Epidermal melanocyte (primary cell): ENCODE data around the gene PPP2R3A.
"Not testable (repeated sequence)": the region's sequence is repeated elsewhere in the genome, so short reads cannot be mapped to it uniquely, and the experiment has no call there.

Experiments used
- DNase-seq: peaks from one replicate; pipeline ENCODE4 v3.0.0; 2011; ENCODE audit warnings: low spot score; ENCODE audit not compliant: insufficient read length

The PPP2R3A gene

GRCh38 chr3:136083641-136084382, 118.3 kb downstream of the PPP2R3A start:
- DNase-seq: not testable (repeated sequence)

- not testable (repeated sequence) for DNase-seq
Observed at GRCh38 chr3:136085067-136085466, 119.5 kb downstream of the PPP2R3A start.

- no peak for DNase-seq
Observed at GRCh38 chr3:136093771-136094170, 128.2 kb downstream of the PPP2R3A start.

GRCh38 chr3:136105044-136105443, 139.5 kb downstream of the PPP2R3A start:
- no peak for DNase-seq

GRCh38 chr3:136106101-136106500, 140.6 kb downstream of the PPP2R3A start:
- no peak for DNase-seq

GRCh38 chr3:136109499-136109898, 144.0 kb downstream of the PPP2R3A start:
- DNase-seq: no peak

- no peak for DNase-seq
Observed at GRCh38 chr3:136110481-136110880, 145.0 kb downstream of the PPP2R3A start.

- no peak for DNase-seq
Observed at GRCh38 chr3:136114421-136114820, 148.9 kb downstream of the PPP2R3A start.

- DNase-seq: not testable (repeated sequence)
Observed at GRCh38 chr3:136119332-136119731, 153.8 kb downstream of the PPP2R3A start.

GRCh38 chr3:136119783-136120182, 154.3 kb downstream of the PPP2R3A start:
- not testable (repeated sequence) for DNase-seq

- DNase-seq: no peak
Observed at GRCh38 chr3:136120373-136121348, 155.1 kb downstream of the PPP2R3A start.

GRCh38 chr3:136122006-136122405, 156.5 kb downstream of the PPP2R3A start:
- DNase-seq: no peak

- DNase-seq: not testable (repeated sequence)
Observed at GRCh38 chr3:136131647-136132046, 166.1 kb downstream of the PPP2R3A start.

GRCh38 chr3:136134091-136134490, 168.6 kb downstream of the PPP2R3A start:
- DNase-seq: no peak

- no peak for DNase-seq
Observed at GRCh38 chr3:136135039-136135802, 169.7 kb downstream of the PPP2R3A start.

- DNase-seq: no peak
Observed at GRCh38 chr3:136136454-136136853, 170.9 kb downstream of the PPP2R3A start.

GRCh38 chr3:136141291-136141785, 175.8 kb downstream of the PPP2R3A start:
- DNase-seq: no peak

- DNase-seq: no peak
Observed at GRCh38 chr3:136141891-136142290, 176.4 kb downstream of the PPP2R3A start.

- DNase-seq: no peak
Observed at GRCh38 chr3:136142592-136142991, 177.1 kb downstream of the PPP2R3A start.

GRCh38 chr3:136144397-136144796, 178.9 kb downstream of the PPP2R3A start:
- DNase-seq: not testable (repeated sequence)
